Uterus (tissue), 4 donors: ENCODE measurements around the gene ME1. TPM values are rescaled to one million over a fixed set of nuclear protein-coding genes. Genes with fewer than 3 reads are reported as not detected.

Source experiments
- DNase-seq, 2 donors: peaks; one replicate each; pipeline ENCODE4 v3.0.0-alpha.2; 2019 to 2020
- H3K27ac ChIP-seq, 2 donors: fragments of 200-600 bp; sonication (generic); 1 replicate in 1 of 2; 2 replicates in 1 of 2; pipeline ENCODE4 v1.5.1; 2016 to 2018
- H3K27me3 ChIP-seq, 2 donors: fragments of 200-600 bp; sonication (generic); one replicate each; pipeline ENCODE4 v1.5.1; 2018 to 2019; ENCODE audit warnings: control low read depth in 1 of 2
- H3K36me3 ChIP-seq, 2 donors: fragments of 200-600 bp; sonication (generic); one replicate each; pipeline ENCODE4 v1.5.1; 2019; ENCODE audit warnings: control low read depth in 1 of 2
- H3K4me1 ChIP-seq, 2 donors: fragments of 200-600 bp; sonication (generic); one replicate each; pipeline ENCODE4 v1.5.1; 2018 to 2019; ENCODE audit warnings: control low read depth in 1 of 2
- H3K4me3 ChIP-seq, 2 donors: fragments of 200-600 bp; sonication (generic); 1 replicate in 1 of 2; 2 replicates in 1 of 2; pipeline ENCODE4 v1.5.1; 2018 to 2019; ENCODE audit warnings: mild to moderate bottlenecking in 1 of 2
- H3K9me3 ChIP-seq, 2 donors: fragments of 200-600 bp; sonication (generic); one replicate each; pipeline ENCODE4 v1.5.1; 2019; ENCODE audit warnings: control low read depth in 1 of 2
- POLR2A ChIP-seq, 2 donors: fragments of 450-650 bp; IDR thresholded peaks; one replicate each; pipeline ENCODE4 v1.6.1; 2016; ENCODE audit warnings: antibody characterized with exemption in 2 of 2, mild to moderate bottlenecking in 1 of 2, moderate library complexity in 1 of 2
- intact Hi-C: fragments of 100-400 bp; cut with DNase I; formaldehyde crosslinking; loops from one replicate; pipeline ENCODE4 v1.15.1; 2023; ENCODE audit warnings: low total_unique reads
- total RNA-seq, 4 donors: library from RNA; depleted of rRNA in 3 of 4; stranded (reverse); fragments of >200 nt in 3 of 4; gene quantifications; one replicate each; pipeline versions ENCODE4 v1.1.0 to v1.2.4, GENCODE V29; 2014 to 2023
- TF ChIP-seq, protein P1 (sequence below), 4 experiments: fragments of 200-600 bp in 2 of 4; fragments of 450-650 bp in 2 of 4; sonication (generic) in 2 of 4; IDR thresholded peaks; one replicate each; pipeline ENCODE4 v1.5.1; 2016 to 2019; ENCODE audit warnings: antibody characterized with exemption in 4 of 4, mild to moderate bottlenecking in 2 of 4, moderate library complexity in 1 of 4
- donor health status: DM: yes; HTN: yes; CAD: no.

The ME1 gene
- total RNA-seq, 4 donors from 2014 or later, result 1.0 to 18.5 (median 3.2) TPM

DNA sequence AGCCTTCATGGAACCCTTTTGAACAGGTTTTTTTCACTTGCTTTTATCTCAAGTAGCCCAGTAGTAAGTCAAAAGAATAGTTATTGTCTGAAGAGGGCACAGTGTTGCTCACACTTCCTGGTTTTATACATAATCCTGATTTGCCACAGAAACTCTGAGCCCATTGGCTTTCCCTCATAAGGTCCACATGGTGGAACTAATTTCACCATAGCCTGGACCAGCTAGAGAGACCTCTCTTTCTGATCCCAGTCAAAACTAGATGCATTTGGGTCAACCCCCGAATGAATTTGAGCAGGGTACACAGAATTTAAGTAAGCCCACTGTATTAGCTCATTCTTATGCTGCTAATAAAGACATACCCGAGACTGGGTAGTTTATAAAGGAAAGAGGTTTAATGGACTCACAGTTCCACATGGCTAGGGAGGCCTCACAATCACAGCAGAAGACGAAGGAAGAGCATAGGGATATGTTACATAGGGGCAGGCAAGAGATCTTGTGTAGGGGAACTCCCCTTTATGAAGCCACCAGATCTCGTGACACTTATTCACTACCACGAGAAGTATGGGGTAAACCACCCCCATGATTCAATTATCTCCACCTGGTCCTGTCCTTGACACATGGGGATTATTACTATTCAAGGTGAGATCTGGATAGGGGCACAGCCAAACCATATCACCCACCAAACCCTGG is 231.5 kb downstream of the ME1 start:
- H3K9me3 ChIP-seq, result no peaks in the 10 kb centered on the region
- no peaks in the 10 kb centered on the region for H3K27me3 ChIP-seq
- H3K4me3 ChIP-seq, result no peak overlapping the region
- no peaks in the 10 kb centered on the region for H3K4me1 ChIP-seq
- no peak for DNase-seq
- H3K36me3 ChIP-seq, result no peaks in the 10 kb centered on the region
- TF ChIP-seq, protein P1, sequence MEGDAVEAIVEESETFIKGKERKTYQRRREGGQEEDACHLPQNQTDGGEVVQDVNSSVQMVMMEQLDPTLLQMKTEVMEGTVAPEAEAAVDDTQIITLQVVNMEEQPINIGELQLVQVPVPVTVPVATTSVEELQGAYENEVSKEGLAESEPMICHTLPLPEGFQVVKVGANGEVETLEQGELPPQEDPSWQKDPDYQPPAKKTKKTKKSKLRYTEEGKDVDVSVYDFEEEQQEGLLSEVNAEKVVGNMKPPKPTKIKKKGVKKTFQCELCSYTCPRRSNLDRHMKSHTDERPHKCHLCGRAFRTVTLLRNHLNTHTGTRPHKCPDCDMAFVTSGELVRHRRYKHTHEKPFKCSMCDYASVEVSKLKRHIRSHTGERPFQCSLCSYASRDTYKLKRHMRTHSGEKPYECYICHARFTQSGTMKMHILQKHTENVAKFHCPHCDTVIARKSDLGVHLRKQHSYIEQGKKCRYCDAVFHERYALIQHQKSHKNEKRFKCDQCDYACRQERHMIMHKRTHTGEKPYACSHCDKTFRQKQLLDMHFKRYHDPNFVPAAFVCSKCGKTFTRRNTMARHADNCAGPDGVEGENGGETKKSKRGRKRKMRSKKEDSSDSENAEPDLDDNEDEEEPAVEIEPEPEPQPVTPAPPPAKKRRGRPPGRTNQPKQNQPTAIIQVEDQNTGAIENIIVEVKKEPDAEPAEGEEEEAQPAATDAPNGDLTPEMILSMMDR (IDR thresholded peaks at IDR 0.05), result no peak
- H3K27ac ChIP-seq, result no peak overlapping the region
- intact Hi-C loops, result no loop called here

DNA sequence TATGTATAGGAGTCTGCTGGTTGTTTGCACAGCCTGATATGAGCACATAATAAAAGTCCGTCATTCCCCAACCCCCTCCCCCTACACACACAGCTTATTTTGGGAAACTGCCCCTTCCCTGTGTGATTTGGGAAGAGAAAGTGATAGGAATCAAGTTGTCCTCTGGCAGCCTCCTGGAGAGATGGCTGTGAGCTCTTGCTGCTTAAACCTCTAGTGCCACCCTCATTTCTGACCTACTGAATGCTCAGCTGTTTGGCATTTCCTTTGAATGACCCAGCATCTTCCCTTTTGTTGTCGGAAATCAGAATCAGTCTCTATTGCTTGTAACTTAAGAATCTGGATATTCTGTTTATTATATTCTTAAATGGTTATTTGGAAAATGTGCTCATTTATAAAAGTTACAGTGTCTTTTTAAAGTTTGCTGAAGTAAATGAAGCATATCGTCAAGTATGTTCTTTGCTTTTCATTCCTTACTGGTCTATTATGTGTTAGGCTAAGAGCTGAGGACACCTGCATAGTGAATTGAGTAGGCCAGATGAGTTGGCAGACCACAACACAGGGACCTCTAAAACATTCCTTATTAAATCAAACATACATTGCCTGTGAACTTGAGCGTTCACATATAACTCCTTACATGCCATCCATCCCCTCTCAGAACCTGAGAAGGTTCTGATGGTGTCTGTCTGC is 232.2 kb downstream of the ME1 start:
- Histone ChIP-seq H3K9me3 (no peaks in the 10 kb centered on the region), H3K4me1 (no peaks in the 10 kb centered on the region), H3K36me3 (no peaks in the 10 kb centered on the region), H3K27me3 (no peaks in the 10 kb centered on the region), H3K4me3 (no peak overlapping the region), H3K27ac (no peak overlapping the region)
- intact Hi-C loops, result no loop called here
- no peak for TF ChIP-seq POLR2A (IDR thresholded peaks at IDR 0.05)
- TF ChIP-seq, protein P1 (IDR thresholded peaks at IDR 0.05), result no peak
- DNase-seq, result no peak

DNA sequence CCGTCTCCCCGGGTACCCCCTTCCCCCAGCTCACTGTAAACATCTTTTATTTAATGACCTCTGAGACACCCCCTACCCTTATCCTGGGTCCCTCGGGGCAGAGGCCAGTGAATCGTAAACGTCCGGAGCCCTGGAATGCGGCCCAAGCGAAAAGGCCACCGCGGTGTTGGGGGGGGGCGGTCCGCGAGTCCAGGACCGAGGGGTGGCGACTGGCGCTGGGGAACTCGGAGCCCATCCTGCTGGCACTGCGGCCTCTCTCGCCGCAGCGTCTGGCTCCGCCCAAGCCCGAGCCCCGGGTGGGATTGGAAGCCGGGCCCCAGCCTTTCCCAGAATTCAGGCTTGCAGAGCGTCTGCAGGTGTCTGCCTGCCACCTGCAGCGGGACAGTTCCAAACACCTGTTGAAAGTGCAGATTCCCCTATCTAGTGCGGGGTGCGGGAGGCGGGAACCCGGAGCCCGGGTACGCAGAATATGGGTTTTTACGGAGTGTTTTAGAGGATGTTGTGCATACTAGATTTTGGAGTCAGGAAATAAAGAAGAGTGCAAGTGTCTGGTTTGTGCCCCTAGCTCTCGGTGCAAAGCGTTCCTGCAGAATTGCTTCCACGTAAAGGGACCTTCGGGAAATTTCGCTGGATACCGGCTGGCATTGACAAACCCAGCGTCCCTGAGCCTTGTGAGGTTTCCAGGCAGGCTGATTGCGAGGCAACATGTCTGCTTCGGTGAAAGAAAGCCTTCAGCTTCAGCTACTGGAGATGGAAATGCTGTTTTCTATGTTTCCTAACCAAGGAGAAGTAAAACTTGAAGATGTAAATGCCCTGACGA is 236.9 kb downstream of the ME1 start:
- Histone ChIP-seq H3K9me3 (no peaks in the 10 kb centered on the region), H3K4me3 (peak overlapping the region; percentile 86 to 96), H3K4me1 (peaks cover 0 to 5% of the 10 kb centered on the region in 2 donors), H3K27ac (peak overlapping the region; percentile 76 to 81), H3K36me3 (no peaks in the 10 kb centered on the region), H3K27me3 (no peaks in the 10 kb centered on the region)
- DNase-seq, result peak; percentile 32 to 44
- TF ChIP-seq, protein P1 (IDR thresholded peaks at IDR 0.05), result no peak
- no peak for TF ChIP-seq POLR2A (IDR thresholded peaks at IDR 0.05)
- intact Hi-C loops, result no loop called here

DNA sequence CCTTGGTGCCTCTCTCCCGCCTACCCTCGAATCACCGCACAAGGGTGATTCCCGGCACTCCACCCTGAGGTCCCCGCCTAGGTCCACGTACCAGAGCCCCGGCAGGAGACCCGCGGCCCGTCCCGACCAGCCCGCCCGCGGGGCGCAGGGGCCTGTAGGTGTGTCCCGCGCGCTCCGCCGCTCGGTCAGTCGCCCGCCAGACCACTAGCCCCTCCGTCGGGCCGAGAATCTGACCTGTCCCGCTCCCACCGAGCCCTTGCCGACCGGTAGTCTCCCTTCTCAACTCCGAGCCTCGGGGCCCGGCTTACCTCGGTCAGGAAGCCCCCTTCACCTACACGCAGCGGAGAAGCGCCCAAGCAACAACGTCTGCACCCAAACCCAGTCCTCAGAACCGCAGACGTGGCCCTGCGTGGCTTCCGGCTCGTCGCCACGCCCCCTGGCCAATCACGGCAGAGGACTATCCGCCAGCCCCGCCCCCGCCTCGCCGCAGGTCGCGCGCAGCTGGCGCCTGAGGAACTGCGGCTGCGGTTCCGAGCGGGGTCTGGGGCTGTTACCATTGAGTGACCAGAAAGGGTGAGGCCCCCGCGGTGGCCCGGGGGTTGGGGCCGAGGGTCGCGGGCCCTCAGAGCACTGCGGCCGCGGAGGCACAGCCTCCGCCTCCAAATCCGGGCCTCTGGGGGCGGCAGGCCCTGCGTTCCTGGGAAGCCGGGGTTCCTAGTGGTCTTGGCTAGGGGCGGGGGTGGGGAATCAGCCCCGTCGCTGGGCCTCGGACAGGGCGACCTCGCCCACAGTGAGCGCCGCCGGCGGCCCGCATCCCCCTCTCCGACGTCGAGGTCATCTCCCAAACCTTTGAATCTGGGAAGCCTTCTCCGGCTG is 237.7 kb downstream of the ME1 start, which contains the start of the genes PGM3 and RWDD2A:
Gene PGM3, minus strand, starts transcription at position 395 of the 876 bp plus-strand sequence. CDS start 2,253 bp downstream, outside the sequence.
Gene RWDD2A, plus strand, starts transcription at position 487 of the 876 bp plus-strand sequence. CDS start 1,095 bp downstream, outside the sequence.
- H3K4me3 ChIP-seq, result peak within 1 kb of the TSS; percentile 86 to 96
- peaks cover 0 to 5% of the 10 kb centered on the region in 2 donors for H3K4me1 ChIP-seq
- peak; percentile 85 to 87 for DNase-seq
- H3K9me3 ChIP-seq, result no peaks in the 10 kb centered on the region
- H3K27me3 ChIP-seq, result no peaks in the 10 kb centered on the region
- peak within 1 kb of the TSS; percentile 76 to 81 for H3K27ac ChIP-seq
- H3K36me3 ChIP-seq, result no peaks in the 10 kb centered on the region
- intact Hi-C loops, result no loop called here
- TF ChIP-seq POLR2A (IDR thresholded peaks at IDR 0.05), result peak; percentile 85 to 87
- TF ChIP-seq, protein P1 (IDR thresholded peaks at IDR 0.05), result peak in 2 of 4 experiments; percentile 5 to 6
